Right lobe of liver (tissue), 6 donors: ENCODE results near the gene PJA2. TPM values are rescaled to one million over a fixed set of nuclear protein-coding genes. Genes with fewer than 3 reads are reported as not detected.

Experiments
- ATAC-seq, 4 donors: fragments of 200-7000 bp; cut with Tn5 transposase; one replicate each; pipeline ENCODE4 v1.9.1; 2020; ENCODE audit warnings: mild to moderate bottlenecking in 4 of 4, moderate library complexity in 4 of 4
- DNase-seq, 3 donors: peaks; one replicate each; pipeline ENCODE4 v3.0.0-alpha.2; 2020
- H3K27ac ChIP-seq, 3 donors: fragments of 200-600 bp; one replicate each; pipeline ENCODE4 v1.8.0; 2022
- H3K27me3 ChIP-seq, 2 donors: fragments of 200-600 bp; one replicate each; pipeline ENCODE4 v1.8.0; 2022
- H3K36me3 ChIP-seq, 4 donors: fragments of 200-600 bp; sonication (generic) in 1 of 4; one replicate each; pipeline versions ENCODE4 v1.5.1 to v1.8.0; 2017 to 2022; ENCODE audit warnings: control low read depth in 1 of 4
- H3K4me1 ChIP-seq, 4 donors: fragments of 200-600 bp; sonication (generic) in 1 of 4; one replicate each; pipeline versions ENCODE4 v1.5.1 to v1.8.0; 2017 to 2022; ENCODE audit warnings: control low read depth in 1 of 4
- H3K4me3 ChIP-seq, 3 donors: fragments of 200-600 bp; one replicate each; pipeline ENCODE4 v1.8.0; 2022
- H3K9me3 ChIP-seq, 4 donors: fragments of 200-600 bp; sonication (generic) in 1 of 4; one replicate each; pipeline versions ENCODE4 v1.5.1 to v1.8.0; 2017 to 2022; ENCODE audit warnings: control low read depth in 1 of 4
- CTCF ChIP-seq, 4 donors: fragments of 200-600 bp in 3 of 4; fragments of 450-650 bp in 1 of 4; IDR thresholded peaks; one replicate each; pipeline versions ENCODE4 v1.5.1 to v1.8.0; 2016 to 2022; ENCODE audit warnings: antibody characterized with exemption in 4 of 4, mild to moderate bottlenecking in 2 of 4
- POLR2A ChIP-seq: fragments of 450-650 bp; IDR thresholded peaks from one replicate; pipeline ENCODE4 v1.6.1; 2017; ENCODE audit warnings: antibody characterized with exemption, mild to moderate bottlenecking
- WGBS: methylation state at CpG from one replicate; pipeline ENCODE4 v1.1.6; 2018; ENCODE audit warnings: low coverage, low lambda C conversion rate; ENCODE audit not compliant: insufficient coverage; ENCODE audit errors: missing lambda C conversion rate; 5-methylcytosine and 5-hydroxymethylcytosine counted together
- intact Hi-C, 2 donors: fragments of 100-400 bp; cut with DNase I; formaldehyde crosslinking; loops; one replicate each; pipeline versions ENCODE4 v1.11.2 to v1.14.1; 2022
- total RNA-seq, 6 experiments: library from RNA; depleted of rRNA in 2 of 6; stranded (reverse); fragments of >200 nt in 2 of 6; fragmentation: NEBNext Ultra II Directional in 3 of 6; extraction: Animal tissue kit (Norgen Biotek cat#: 25700) in 3 of 6; gene quantifications; one replicate each; pipeline versions ENCODE4 v1.1.0 to v1.2.4, GENCODE V29; 2016 to 2023
- donor health status: DM: no; HTN: yes; CAD: no.
- donor health status: DM: no; HTN: no; CAD: no.
- donor health status: DM: no; HTN: no; CAD: no.
- donor health status: DM: no; HTN: yes; CAD: no.
- donor health status: DM: no; HTN: yes; CAD: no.

PJA2 gene
- total RNA-seq, 6 experiments from 2014 or later = 34.2 to 47.3 (median 40.8) TPM

- intact Hi-C loops = no loop called here
- Histone ChIP-seq H3K36me3 (peaks cover 0 to 8% (median 0%) of the 10 kb centered on the region in 4 donors), H3K4me1 (peaks cover 0 to 26% (median 0%) of the 10 kb centered on the region in 4 donors), H3K9me3 (no peaks in the 10 kb centered on the region), H3K4me3 (no peak overlapping the region), H3K27me3 (no peaks in the 10 kb centered on the region), H3K27ac (no peak overlapping the region)
- ATAC-seq (peak in 2 of 4 donors; percentile 26 to 52), DNase-seq (no peak)
- TF ChIP-seq POLR2A = no peak
- TF ChIP-seq CTCF (IDR thresholded peaks at IDR 0.05) = no peak
- WGBS = 72% methylated on average over 4 of the region's 4 CpGs
These were observed 80.2 kb downstream of the PJA2 start for GRCh38 chr5:109329333-109330237.

GRCh38 chr5:109328626-109329025 lies 81.1 kb downstream of the PJA2 start:
- DNase-seq (no peak), ATAC-seq (no peak)
- H3K27ac ChIP-seq = no peak overlapping the region
- WGBS = 83% methylated on average over 1 of the region's 1 CpG
- no peak for TF ChIP-seq POLR2A
- no peak for TF ChIP-seq CTCF (IDR thresholded peaks at IDR 0.05)
- intact Hi-C loops = no loop called here
- H3K4me1 ChIP-seq = peaks cover 0 to 26% (median 0%) of the 10 kb centered on the region in 4 donors
- H3K4me3 ChIP-seq = no peak overlapping the region
- H3K36me3 ChIP-seq = peaks cover 0 to 8% (median 0%) of the 10 kb centered on the region in 4 donors
- no peaks in the 10 kb centered on the region for H3K27me3 ChIP-seq
- no peaks in the 10 kb centered on the region for H3K9me3 ChIP-seq

GRCh38 chr5:109327570-109327969 lies 82.2 kb downstream of the PJA2 start:
- Histone ChIP-seq H3K9me3 (no peaks in the 10 kb centered on the region), H3K4me3 (no peak overlapping the region), H3K27ac (no peak overlapping the region), H3K27me3 (no peaks in the 10 kb centered on the region), H3K36me3 (no peaks in the 10 kb centered on the region), H3K4me1 (peaks cover 0 to 26% (median 0%) of the 10 kb centered on the region in 4 donors)
- 56% methylated on average over 3 of the region's 3 CpGs for WGBS
- peak; percentile 53 to 71 (median 66) for ATAC-seq
- intact Hi-C loops = no loop called here
- TF ChIP-seq CTCF (IDR thresholded peaks at IDR 0.05) = no peak
- no peak for TF ChIP-seq POLR2A
- DNase-seq = no peak

- Histone ChIP-seq H3K4me3 (no peak overlapping the region), H3K27ac (no peak overlapping the region), H3K4me1 (peaks cover 0 to 26% (median 0%) of the 10 kb centered on the region in 4 donors), H3K27me3 (no peaks in the 10 kb centered on the region), H3K36me3 (no peaks in the 10 kb centered on the region), H3K9me3 (no peaks in the 10 kb centered on the region)
- DNase-seq = no peak
- TF ChIP-seq POLR2A (no peak), CTCF (IDR thresholded peaks at IDR 0.05) (no peak)
- ATAC-seq = no peak
- intact Hi-C loops = no loop called here
- 73% methylated on average over 4 of the region's 4 CpGs for WGBS
These were observed 82.9 kb downstream of the PJA2 start for GRCh38 chr5:109326919-109327318.
